Smooth muscle cell (in vitro differentiated cells): ENCODE data around the gene TMEM132C. TPM values are rescaled to one million over a fixed set of nuclear protein-coding genes. Genes with fewer than 3 reads are reported as not detected.

Experiments
- DNase-seq: peaks from one replicate; lab custom pipeline; 2025; ENCODE audit not compliant: unreplicated experiment; lab: John Stamatoyannopoulos, UW
- H2AFZ ChIP-seq: fragments of 200-600 bp; sonication (generic); 2 replicates; pipeline ENCODE4 v1.6.0; 2016; ENCODE audit warnings: antibody characterized with exemption, low read depth, mild to moderate bottlenecking
- H3F3A ChIP-seq: fragments of 200-600 bp; sonication (generic); 2 replicates; pipeline ENCODE4 v1.6.0; 2017; ENCODE audit warnings: antibody characterized with exemption, low read depth
- H3K27ac ChIP-seq: fragments of 200-600 bp; sonication (generic); 2 replicates; pipeline ENCODE4 v1.5.1; 2016; ENCODE audit warnings: low read depth, mild to moderate bottlenecking
- H3K27me3 ChIP-seq: fragments of 200-600 bp; sonication (generic); 2 replicates; pipeline ENCODE4 v1.6.1; 2016; ENCODE audit warnings: low read depth, mild to moderate bottlenecking
- H3K36me3 ChIP-seq: fragments of 200-600 bp; sonication (generic); 2 replicates; pipeline ENCODE4 v1.5.1; 2016; ENCODE audit warnings: low read depth
- H3K4me1 ChIP-seq: fragments of 200-600 bp; sonication (generic); 2 replicates; pipeline ENCODE4 v1.5.1; 2016; ENCODE audit warnings: low read depth
- H3K4me2 ChIP-seq: fragments of 200-600 bp; sonication (generic); 2 replicates; pipeline ENCODE4 v1.6.0; 2016; ENCODE audit warnings: mild to moderate bottlenecking
- H3K4me3 ChIP-seq: fragments of 200-600 bp; sonication (generic); 2 replicates; pipeline ENCODE4 v1.5.1; 2016; ENCODE audit warnings: mild to moderate bottlenecking
- H3K79me2 ChIP-seq: fragments of 200-600 bp; sonication (generic); 2 replicates; pipeline ENCODE4 v1.6.0; 2016; ENCODE audit warnings: low read depth, mild to moderate bottlenecking
- H3K9ac ChIP-seq: fragments of 200-600 bp; sonication (generic); 2 replicates; pipeline ENCODE4 v1.6.0; 2016; ENCODE audit warnings: low read depth
- H3K9me3 ChIP-seq: fragments of 200-600 bp; sonication (generic); replicated peaks from 2 replicates; pipeline ENCODE4 v1.5.1; 2016; ENCODE audit warnings: low read depth
- H4K20me1 ChIP-seq: fragments of 200-600 bp; sonication (generic); 2 replicates; pipeline ENCODE4 v1.6.0; 2016; ENCODE audit warnings: low read depth
- CTCF ChIP-seq: fragments of 200-600 bp; sonication (generic); IDR thresholded peaks from 2 replicates; pipeline ENCODE4 v1.5.1; 2017; ENCODE audit warnings: borderline replicate concordance, mild to moderate bottlenecking, antibody characterized with exemption; ENCODE audit not compliant: insufficient read depth, poor library complexity, severe bottlenecking
- whole genome bisulfite sequencing: methylation state at CpG from one replicate; pipeline ENCODE4 v1.1.7; 2016; ENCODE audit warnings: low lambda C conversion rate; 5-methylcytosine and 5-hydroxymethylcytosine counted together
- polyA plus RNA-seq: library from polyadenylated mRNA; unstranded; fragments of >200 nt; fragmentation: Nextera tagmentation; extraction: Ambion mirVana; gene quantifications from 2 replicates; pipeline ENCODE4 v1.2.1, GENCODE V29; 2016
- total RNA-seq: library from RNA; depleted of rRNA; stranded (reverse); fragments of >200 nt; gene quantifications from 2 replicates; pipeline ENCODE4 v1.2.3, GENCODE V29; 2014

Gene TMEM132C
- total and polyA plus RNA-seq, 2 experiments from 2014 or later: 0.49 to 0.77 TPM

GRCh38 chr12:128606051-128606450 is 339.1 kb downstream of the TMEM132C start:
- Histone ChIP-seq H3K36me3 (no peaks in the 10 kb centered on the region), H3K9me3 (no peaks in the 10 kb centered on the region), H3F3A (no peaks in the 10 kb centered on the region), H3K79me2 (no peaks in the 10 kb centered on the region), H3K27ac (no peak overlapping the region), H3K4me3 (no peak overlapping the region), H3K4me1 (no peaks in the 10 kb centered on the region), H3K9ac (no peak overlapping the region), H4K20me1 (no peaks in the 10 kb centered on the region), H2AFZ (no peak overlapping the region), H3K4me2 (no peak overlapping the region), H3K27me3 (no peaks in the 10 kb centered on the region)
- 47% methylated on average over 4 of the region's 4 CpGs for WGBS
- DNase-seq: no peak
- TF ChIP-seq CTCF: no peak

GRCh38 chr12:128606538-128606937 is 339.6 kb downstream of the TMEM132C start:
- Histone ChIP-seq H4K20me1 (no peaks in the 10 kb centered on the region), H3K4me1 (no peaks in the 10 kb centered on the region), H3K27me3 (no peaks in the 10 kb centered on the region), H3K79me2 (no peaks in the 10 kb centered on the region), H3K36me3 (no peaks in the 10 kb centered on the region), H3K27ac (no peak overlapping the region), H3K9ac (no peak overlapping the region), H3K9me3 (no peaks in the 10 kb centered on the region), H3K4me3 (no peak overlapping the region), H3F3A (no peaks in the 10 kb centered on the region), H3K4me2 (no peak overlapping the region), H2AFZ (no peak overlapping the region)
- no peak for TF ChIP-seq CTCF
- no peak for DNase-seq
- 92% methylated on average over 3 of the region's 3 CpGs for WGBS

GRCh38 chr12:128606970-128607369 is 340.0 kb downstream of the TMEM132C start:
- Histone ChIP-seq H3K9me3 (no peaks in the 10 kb centered on the region), H2AFZ (no peak overlapping the region), H3F3A (no peaks in the 10 kb centered on the region), H4K20me1 (no peaks in the 10 kb centered on the region), H3K27ac (no peak overlapping the region), H3K79me2 (no peaks in the 10 kb centered on the region), H3K9ac (no peak overlapping the region), H3K27me3 (no peaks in the 10 kb centered on the region), H3K36me3 (no peaks in the 10 kb centered on the region), H3K4me2 (no peak overlapping the region), H3K4me3 (no peak overlapping the region), H3K4me1 (no peaks in the 10 kb centered on the region)
- DNase-seq: no peak
- TF ChIP-seq CTCF: no peak
- WGBS: 88% methylated on average over 4 of the region's 4 CpGs

- 80% methylated on average over 4 of the region's 4 CpGs for WGBS
- no peaks in the 10 kb centered on the region for H3K36me3 ChIP-seq
- H3K9me3 ChIP-seq: no peaks in the 10 kb centered on the region
Observed at GRCh38 chr12:128607641-128608040, 340.7 kb downstream of the TMEM132C start.

More at GRCh38 chr12:128607641-128608040, 340.7 kb downstream of the TMEM132C start:
- H3F3A ChIP-seq: no peaks in the 10 kb centered on the region
- H4K20me1 ChIP-seq: no peaks in the 10 kb centered on the region
- H3K27ac ChIP-seq: no peak overlapping the region
- H3K4me1 ChIP-seq: no peaks in the 10 kb centered on the region
- H3K79me2 ChIP-seq: no peaks in the 10 kb centered on the region
- H3K4me2 ChIP-seq: no peak overlapping the region
- no peak overlapping the region for H2AFZ ChIP-seq
- H3K4me3 ChIP-seq: no peak overlapping the region
- TF ChIP-seq CTCF: no peak
- no peak for DNase-seq
- H3K27me3 ChIP-seq: no peaks in the 10 kb centered on the region
- no peak overlapping the region for H3K9ac ChIP-seq
